HCT116 (cell line): ENCODE measurements around the gene MYCN. TPM values are rescaled to one million over a fixed set of nuclear protein-coding genes. Genes with fewer than 3 reads are reported as not detected.

Experiments used
- ATAC-seq: fragments of 200-7000 bp; cut with Tn5 transposase; 2 replicates; pipeline ENCODE4 v1.9.1; 2020; ENCODE audit warnings: mild to moderate bottlenecking, moderate library complexity
- BruUV-seq: library from RNA; stranded (reverse); fragments of 400-500 nt; replicated peaks from 2 replicates; lab custom pipeline; 2021; lab: Mats Ljungman, UMichigan
- CTCF ChIA-PET: fragments of 300-600 bp; sonication (Branson Sonifier 250); formaldehyde crosslinking; loops from one replicate; lab custom pipeline; 2021; ENCODE audit warnings: antibody characterized with exemption; lab: Charles Lee
- POLR2A ChIA-PET: fragments of 300-600, 350-600 bp; sonication (Branson Sonifier 250); formaldehyde crosslinking; loops from one replicate; lab custom pipeline; 2021; ENCODE audit warnings: antibody characterized with exemption; lab: Charles Lee
- RAD21 ChIA-PET, 2 experiments: fragments of 300-600 bp; sonication (Branson Sonifier 250); formaldehyde crosslinking; loops; one replicate each; lab custom pipeline; 2023; ENCODE audit warnings: low total read pairs in 2 of 2; ENCODE audit not compliant: uncharacterized antibody in 2 of 2, unreplicated experiment in 2 of 2, low non-redundant PET in 1 of 2; lab: Charles Lee
- DNase-seq: peaks from one replicate; pipeline ENCODE4 v3.0.0-alpha.2; 2010; ENCODE audit warnings: low read depth, low spot score
- H2AFZ ChIP-seq: fragments of 200-600 bp; shearing (Covaris generic), sonication (generic); 2 replicates; pipeline ENCODE4 v1.6.1; 2017; ENCODE audit warnings: low read depth, mixed run types, mixed read lengths, antibody characterized with exemption, low read length; ENCODE audit not compliant: poor library complexity, severe bottlenecking
- H3K27ac ChIP-seq: 2 replicates; pipeline ENCODE4 v1.5.1; 2012; ENCODE audit warnings: low read depth, low read length
- H3K27me3 ChIP-seq: fragments of 200-600 bp; sonication (generic); 2 replicates; pipeline ENCODE4 v1.6.1; 2016; ENCODE audit warnings: mixed run types, low read length, mixed read lengths; ENCODE audit not compliant: insufficient read depth
- H3K36me3 ChIP-seq, 2 experiments: fragments of 200-500 bp in 1 of 2; fragments of 200-600 bp in 1 of 2; sonication (Bioruptor generic) in 1 of 2; sonication (generic) in 1 of 2; 2 replicates each; pipeline versions ENCODE4 v1.5.1 to v1.6.1; 2014 to 2016; ENCODE audit warnings: low read length in 2 of 2, inconsistent platforms in 1 of 2, mixed read lengths in 1 of 2, mixed run types in 1 of 2; ENCODE audit not compliant: insufficient read depth in 2 of 2, control insufficient read depth in 1 of 2
- H3K4me1 ChIP-seq, 2 experiments: fragments of 200-600 bp in 1 of 2; sonication (generic) in 1 of 2; 2 replicates each; pipeline versions ENCODE4 v1.5.1 to v1.6.1; 2012 to 2017; ENCODE audit warnings: low read length in 2 of 2, inconsistent platforms in 1 of 2, mild to moderate bottlenecking in 1 of 2, mixed read lengths in 1 of 2, mixed run types in 1 of 2, moderate library complexity in 1 of 2; ENCODE audit not compliant: insufficient read depth in 2 of 2, control insufficient read depth in 1 of 2
- H3K4me2 ChIP-seq: fragments of 200-600 bp; sonication (generic); 2 replicates; pipeline ENCODE4 v1.6.1; 2017; ENCODE audit warnings: mixed run types, low read length, mixed read lengths
- H3K4me3 ChIP-seq, 2 experiments: fragments of 200-600 bp in 1 of 2; sonication (generic) in 1 of 2; replicated peaks in 1 of 2; 2 replicates each; pipeline ENCODE4 v1.5.1; 2011 to 2016; ENCODE audit warnings: low read length in 2 of 2, control low read depth in 1 of 2, low read depth in 1 of 2, mild to moderate bottlenecking in 1 of 2, mixed read lengths in 1 of 2, mixed run types in 1 of 2
- H3K79me2 ChIP-seq: fragments of 200-600 bp; sonication (generic); 2 replicates; pipeline ENCODE4 v1.6.1; 2017; ENCODE audit warnings: mild to moderate bottlenecking, mixed run types, low read length, moderate library complexity, mixed read lengths; ENCODE audit not compliant: insufficient read depth
- H3K9ac ChIP-seq: fragments of 200-600 bp; sonication (generic); 2 replicates; pipeline ENCODE4 v1.6.1; 2016; ENCODE audit warnings: low read length, mixed read lengths
- H3K9me2 ChIP-seq: fragments of 200-600 bp; sonication (generic), shearing (Covaris generic); 2 replicates; pipeline ENCODE4 v1.6.1; 2017; ENCODE audit warnings: mixed run types, mild to moderate bottlenecking, moderate library complexity; ENCODE audit not compliant: insufficient read depth
- H3K9me3 ChIP-seq, 2 experiments: fragments of 200-500 bp in 1 of 2; fragments of 200-600 bp in 1 of 2; sonication (Bioruptor generic) in 1 of 2; sonication (generic) in 1 of 2; 2 replicates each; pipeline ENCODE4 v1.6.1; 2014 to 2017; ENCODE audit warnings: low read length in 2 of 2, mixed read lengths in 2 of 2, inconsistent platforms in 1 of 2, low read depth in 1 of 2, mild to moderate bottlenecking in 1 of 2, mixed run types in 1 of 2, moderate library complexity in 1 of 2; ENCODE audit not compliant: control insufficient read depth in 1 of 2, insufficient read depth in 1 of 2
- H4K20me1 ChIP-seq: fragments of 200-600 bp; sonication (generic), shearing (Covaris generic); 2 replicates; pipeline ENCODE4 v1.6.1; 2017; ENCODE audit warnings: mixed run types, mild to moderate bottlenecking, moderate library complexity; ENCODE audit not compliant: insufficient read depth
- ATF3 ChIP-seq: IDR thresholded peaks from 2 replicates; pipeline ENCODE4 v1.6.1; 2012
- CBX3 ChIP-seq: IDR thresholded peaks from 2 replicates; pipeline ENCODE4 v1.6.1; 2012; ENCODE audit warnings: low read depth
- CEBPB ChIP-seq: IDR thresholded peaks from 2 replicates; pipeline ENCODE4 v1.6.1; 2012; ENCODE audit warnings: low read depth
- ELF1 ChIP-seq: IDR thresholded peaks from 2 replicates; pipeline ENCODE4 v1.6.1; 2012; ENCODE audit warnings: low read depth, borderline replicate concordance
- EZH2 ChIP-seq: fragments of 200-600 bp; sonication (generic); IDR thresholded peaks from 2 replicates; pipeline ENCODE4 v1.6.1; 2017; ENCODE audit warnings: antibody characterized with exemption, mixed run types
- EZH2phosphoT487 ChIP-seq: fragments of 200-600 bp; IDR thresholded peaks from 2 replicates; pipeline ENCODE4 v1.6.1; 2018; ENCODE audit warnings: antibody characterized with exemption, borderline replicate concordance
- FOSL1 ChIP-seq: IDR thresholded peaks from 2 replicates; pipeline ENCODE4 v1.6.1; 2012; ENCODE audit warnings: low read depth
- JUND ChIP-seq: IDR thresholded peaks from 2 replicates; pipeline ENCODE4 v1.6.1; 2012
- MAX ChIP-seq: IDR thresholded peaks from 2 replicates; pipeline ENCODE4 v1.6.1; 2012
- POLR2A ChIP-seq: IDR thresholded peaks from 2 replicates; pipeline ENCODE4 v1.7.0; 2011; ENCODE audit warnings: borderline replicate concordance; ENCODE audit not compliant: insufficient read depth, insufficient read length; ENCODE audit errors: extremely low read depth
- POLR2AphosphoS5 ChIP-seq: IDR thresholded peaks from 2 replicates; pipeline ENCODE4 v1.6.1; 2011; ENCODE audit warnings: mild to moderate bottlenecking, low read depth, low read length, moderate library complexity
- RAD21 ChIP-seq: IDR thresholded peaks from 2 replicates; pipeline ENCODE4 v1.6.1; 2012; ENCODE audit warnings: low read depth, mild to moderate bottlenecking
- SP1 ChIP-seq: IDR thresholded peaks from 2 replicates; pipeline ENCODE4 v1.6.1; 2012; ENCODE audit warnings: low read depth
- SRF ChIP-seq: IDR thresholded peaks from 2 replicates; pipeline ENCODE4 v1.6.1; 2012; ENCODE audit warnings: low read depth
- TCF7L2 ChIP-seq: IDR thresholded peaks from 2 replicates; pipeline ENCODE4 v1.7.0; 2011; ENCODE audit warnings: borderline replicate concordance, inconsistent platforms; ENCODE audit not compliant: insufficient read depth, insufficient read length; ENCODE audit errors: extremely low read depth
- ZBTB33 ChIP-seq: IDR thresholded peaks from 2 replicates; pipeline ENCODE4 v1.6.1; 2011; ENCODE audit warnings: mild to moderate bottlenecking, low read length, moderate library complexity; ENCODE audit not compliant: insufficient replicate concordance; ENCODE audit errors: extremely low read depth
- ZNF274 ChIP-seq: fragments of 200-500 bp; sonication (Bioruptor generic); IDR thresholded peaks from 2 replicates; pipeline ENCODE4 v1.6.1; 2014; ENCODE audit warnings: mild to moderate bottlenecking, low read depth, low read length, inconsistent platforms
- intact Hi-C: fragments of 100-400 bp; cut with micrococcal nuclease; formaldehyde crosslinking; loops from 2 replicates; pipeline ENCODE4 v1.10.0; 2022
- total RNA-seq: library from RNA; stranded (reverse); gene quantifications from one replicate; pipeline ENCODE4 v1.2.1, GENCODE V29; 2021; ENCODE audit not compliant: unreplicated experiment
- TF ChIP-seq, protein P1 (sequence below), 3 experiments: fragments of 200-600 bp in 1 of 3; sonication (generic) in 1 of 3; IDR thresholded peaks in 2 of 3; conservative IDR thresholded peaks in 1 of 3; 2 replicates each; pipeline ENCODE4 v1.5.1; 2012 to 2017; ENCODE audit warnings: low read depth in 2 of 3, low read length in 2 of 3, antibody characterized with exemption in 1 of 3, borderline replicate concordance in 1 of 3, control low read depth in 1 of 3, mild to moderate bottlenecking in 1 of 3, mixed read lengths in 1 of 3, mixed run types in 1 of 3, moderate library complexity in 1 of 3; ENCODE audit not compliant: insufficient read depth in 1 of 3
- TF ChIP-seq, protein P2 (sequence below): IDR thresholded peaks from 2 replicates; pipeline ENCODE4 v1.6.1; 2012; ENCODE audit warnings: low read depth

MYCN gene
- total RNA-seq, 1 experiment from 2014 or later = not detected

- no peaks in the 10 kb centered on the region for H4K20me1 ChIP-seq
- H3K4me3 ChIP-seq = no peak overlapping the region
- no peak overlapping the region for H3K4me2 ChIP-seq
- no peaks in the 10 kb centered on the region for H3K9me3 ChIP-seq
- POLR2A ChIA-PET = no interaction called here
- intact Hi-C loops = no loop called here
- H3K36me3 ChIP-seq = no peaks in the 10 kb centered on the region
- no peaks in the 10 kb centered on the region for H3K9me2 ChIP-seq
- H2AFZ ChIP-seq = no peak overlapping the region
- H3K9ac ChIP-seq = no peak overlapping the region
- no peaks in the 10 kb centered on the region for H3K4me1 ChIP-seq
- RAD21 ChIA-PET = no interaction called here
- H3K27ac ChIP-seq = no peak overlapping the region
- H3K27me3 ChIP-seq = no peaks in the 10 kb centered on the region
- BruUV-seq = no TSS peak
- H3K79me2 ChIP-seq = no peaks in the 10 kb centered on the region
- TF ChIP-seq ATF3 = no peak
- TF ChIP-seq SRF = no peak
- TF ChIP-seq, protein P1, sequence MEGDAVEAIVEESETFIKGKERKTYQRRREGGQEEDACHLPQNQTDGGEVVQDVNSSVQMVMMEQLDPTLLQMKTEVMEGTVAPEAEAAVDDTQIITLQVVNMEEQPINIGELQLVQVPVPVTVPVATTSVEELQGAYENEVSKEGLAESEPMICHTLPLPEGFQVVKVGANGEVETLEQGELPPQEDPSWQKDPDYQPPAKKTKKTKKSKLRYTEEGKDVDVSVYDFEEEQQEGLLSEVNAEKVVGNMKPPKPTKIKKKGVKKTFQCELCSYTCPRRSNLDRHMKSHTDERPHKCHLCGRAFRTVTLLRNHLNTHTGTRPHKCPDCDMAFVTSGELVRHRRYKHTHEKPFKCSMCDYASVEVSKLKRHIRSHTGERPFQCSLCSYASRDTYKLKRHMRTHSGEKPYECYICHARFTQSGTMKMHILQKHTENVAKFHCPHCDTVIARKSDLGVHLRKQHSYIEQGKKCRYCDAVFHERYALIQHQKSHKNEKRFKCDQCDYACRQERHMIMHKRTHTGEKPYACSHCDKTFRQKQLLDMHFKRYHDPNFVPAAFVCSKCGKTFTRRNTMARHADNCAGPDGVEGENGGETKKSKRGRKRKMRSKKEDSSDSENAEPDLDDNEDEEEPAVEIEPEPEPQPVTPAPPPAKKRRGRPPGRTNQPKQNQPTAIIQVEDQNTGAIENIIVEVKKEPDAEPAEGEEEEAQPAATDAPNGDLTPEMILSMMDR (IDR thresholded peaks at IDR 0.05 in 2 of 3, conservative IDR thresholded peaks at IDR 0.05 in 1 of 3; ENCODE audit: borderline replicate concordance in 1 of 3, insufficient read depth in 1 of 3, low read depth in 2 of 3, low read length in 2 of 3) = no peak
- TF ChIP-seq ELF1 = no peak
- no peak for TF ChIP-seq RAD21
- TF ChIP-seq EZH2phosphoT487 = no peak
- no peak for TF ChIP-seq FOSL1
- no peak for TF ChIP-seq MAX
- no peak for TF ChIP-seq CBX3
- no peak for TF ChIP-seq ZBTB33
- TF ChIP-seq ZNF274 = no peak
- no peak for TF ChIP-seq POLR2AphosphoS5
- TF ChIP-seq, protein P2, sequence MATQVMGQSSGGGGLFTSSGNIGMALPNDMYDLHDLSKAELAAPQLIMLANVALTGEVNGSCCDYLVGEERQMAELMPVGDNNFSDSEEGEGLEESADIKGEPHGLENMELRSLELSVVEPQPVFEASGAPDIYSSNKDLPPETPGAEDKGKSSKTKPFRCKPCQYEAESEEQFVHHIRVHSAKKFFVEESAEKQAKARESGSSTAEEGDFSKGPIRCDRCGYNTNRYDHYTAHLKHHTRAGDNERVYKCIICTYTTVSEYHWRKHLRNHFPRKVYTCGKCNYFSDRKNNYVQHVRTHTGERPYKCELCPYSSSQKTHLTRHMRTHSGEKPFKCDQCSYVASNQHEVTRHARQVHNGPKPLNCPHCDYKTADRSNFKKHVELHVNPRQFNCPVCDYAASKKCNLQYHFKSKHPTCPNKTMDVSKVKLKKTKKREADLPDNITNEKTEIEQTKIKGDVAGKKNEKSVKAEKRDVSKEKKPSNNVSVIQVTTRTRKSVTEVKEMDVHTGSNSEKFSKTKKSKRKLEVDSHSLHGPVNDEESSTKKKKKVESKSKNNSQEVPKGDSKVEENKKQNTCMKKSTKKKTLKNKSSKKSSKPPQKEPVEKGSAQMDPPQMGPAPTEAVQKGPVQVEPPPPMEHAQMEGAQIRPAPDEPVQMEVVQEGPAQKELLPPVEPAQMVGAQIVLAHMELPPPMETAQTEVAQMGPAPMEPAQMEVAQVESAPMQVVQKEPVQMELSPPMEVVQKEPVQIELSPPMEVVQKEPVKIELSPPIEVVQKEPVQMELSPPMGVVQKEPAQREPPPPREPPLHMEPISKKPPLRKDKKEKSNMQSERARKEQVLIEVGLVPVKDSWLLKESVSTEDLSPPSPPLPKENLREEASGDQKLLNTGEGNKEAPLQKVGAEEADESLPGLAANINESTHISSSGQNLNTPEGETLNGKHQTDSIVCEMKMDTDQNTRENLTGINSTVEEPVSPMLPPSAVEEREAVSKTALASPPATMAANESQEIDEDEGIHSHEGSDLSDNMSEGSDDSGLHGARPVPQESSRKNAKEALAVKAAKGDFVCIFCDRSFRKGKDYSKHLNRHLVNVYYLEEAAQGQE = no peak
- no peak for TF ChIP-seq TCF7L2
- TF ChIP-seq EZH2 = no peak
- no peak for TF ChIP-seq SP1
- no peak for TF ChIP-seq JUND
- TF ChIP-seq CEBPB = no peak
- no peak for TF ChIP-seq POLR2A
- CTCF ChIA-PET = no interaction called here
- DNase-seq (no peak), ATAC-seq (no peak)
These were observed 48.0 kb upstream of the MYCN start for GRCh38 chr2:15892151-15892880.
